HFFc6 (cell line): Measurements from ENCODE around the gene C6orf89. TPM values are rescaled to one million over a fixed set of nuclear protein-coding genes. Genes with fewer than 3 reads are reported as not detected.

Experiments used
- DNase-seq: peaks from one replicate; pipeline ENCODE4 v3.0.0-alpha.2; 2018
- H3K27ac Mint-ChIP-seq: 2 replicates; pipeline ENCODE4 v1.8.0; 2020; ENCODE audit warnings: mild to moderate bottlenecking, mixed read lengths
- H3K27me3 Mint-ChIP-seq: 2 replicates; pipeline ENCODE4 v1.8.0; 2021; ENCODE audit warnings: mild to moderate bottlenecking, moderate library complexity, mixed read lengths; ENCODE audit not compliant: insufficient read depth
- H3K36me3 Mint-ChIP-seq: 2 replicates; pipeline ENCODE4 v1.8.0; 2021; ENCODE audit warnings: low read depth, mixed read lengths
- H3K4me1 Mint-ChIP-seq: 2 replicates; pipeline ENCODE4 v1.8.0; 2020; ENCODE audit warnings: low read depth, mixed read lengths
- H3K4me3 Mint-ChIP-seq: 2 replicates; pipeline ENCODE4 v1.8.0; 2020; ENCODE audit warnings: mild to moderate bottlenecking, moderate library complexity, mixed read lengths
- H3K9me3 Mint-ChIP-seq: 2 replicates; pipeline ENCODE4 v1.8.0; 2020; ENCODE audit warnings: mild to moderate bottlenecking, mixed read lengths
- CTCF ChIP-seq: fragments of 200-600 bp; sonication (generic); IDR thresholded peaks from 2 replicates; pipeline ENCODE4 v1.5.0; 2021; ENCODE audit warnings: antibody characterized with exemption, mild to moderate bottlenecking
- total RNA-seq, 6 experiments: library from RNA; stranded (reverse); fragmentation: NEBNext Ultra II Directional; extraction: Animal tissue kit (Norgen Biotek cat#: 25700); gene quantifications; 2 replicates in 1 of 6; 3 replicates in 5 of 6; pipeline ENCODE4 v1.2.3, GENCODE V29; 2021

The C6orf89 gene
- total RNA-seq, 6 experiments from 2014 or later = 71.3 to 89.2 (median 80.8) TPM

GRCh38 chr6:36907781-36908180 is 22.0 kb downstream of the C6orf89 start:
- no peak overlapping the region for H3K4me3 Mint-ChIP-seq
- H3K9me3 Mint-ChIP-seq = no peaks in the 10 kb centered on the region
- peak overlapping the region; percentile 1; the same call in 1 of the 2 replicates for H3K27ac Mint-ChIP-seq
- peaks cover 46% of the 10 kb centered on the region for H3K4me1 Mint-ChIP-seq
- no peaks in the 10 kb centered on the region; the same call in 1 of the 2 replicates for H3K27me3 Mint-ChIP-seq
- TF ChIP-seq CTCF = no peak
- peaks cover 36% of the 10 kb centered on the region for H3K36me3 Mint-ChIP-seq
- DNase-seq = no peak

- Mint-ChIP-seq H3K9me3 (no peaks in the 10 kb centered on the region), H3K4me3 (no peak overlapping the region), H3K27me3 (no peaks in the 10 kb centered on the region; the same call in 1 of the 2 replicates), H3K4me1 (peaks cover 51% of the 10 kb centered on the region), H3K36me3 (peaks cover 33% of the 10 kb centered on the region), H3K27ac (no peak overlapping the region)
- TF ChIP-seq CTCF = no peak
- DNase-seq = no peak
Observed at GRCh38 chr6:36908747-36909146, 23.0 kb downstream of the C6orf89 start.

GRCh38 chr6:36912030-36912454 is 26.3 kb downstream of the C6orf89 start:
- no peaks in the 10 kb centered on the region; the same call in 1 of the 2 replicates for H3K27me3 Mint-ChIP-seq
- H3K4me1 Mint-ChIP-seq = peaks cover 58% of the 10 kb centered on the region
- peak overlapping the region; percentile 75; the same call in 1 of the 2 replicates for H3K4me3 Mint-ChIP-seq
- no peaks in the 10 kb centered on the region for H3K9me3 Mint-ChIP-seq
- DNase-seq = no peak
- peak overlapping the region; percentile 64 for H3K27ac Mint-ChIP-seq
- peaks cover 32% of the 10 kb centered on the region for H3K36me3 Mint-ChIP-seq
- TF ChIP-seq CTCF = no peak

- Mint-ChIP-seq H3K9me3 (no peaks in the 10 kb centered on the region), H3K4me1 (peaks cover 58% of the 10 kb centered on the region), H3K27ac (peak overlapping the region; percentile 64), H3K4me3 (peak overlapping the region; percentile 75), H3K27me3 (no peaks in the 10 kb centered on the region; the same call in 1 of the 2 replicates), H3K36me3 (peaks cover 30% of the 10 kb centered on the region)
- peak; percentile 90 for DNase-seq
- peak; percentile 9; the same call in 1 of the 2 replicates for TF ChIP-seq CTCF
Observed at GRCh38 chr6:36912586-36912985, 26.8 kb downstream of the C6orf89 start.

- Mint-ChIP-seq H3K4me3 (peak overlapping the region; percentile 75), H3K36me3 (peaks cover 26% of the 10 kb centered on the region), H3K4me1 (peaks cover 58% of the 10 kb centered on the region), H3K9me3 (no peaks in the 10 kb centered on the region), H3K27ac (peak overlapping the region; percentile 64), H3K27me3 (no peaks in the 10 kb centered on the region; the same call in 1 of the 2 replicates)
- no peak for DNase-seq
- TF ChIP-seq CTCF = no peak
Observed at GRCh38 chr6:36913082-36913481, 27.3 kb downstream of the C6orf89 start.
